H54 (cell line): Measurements from ENCODE around the gene MYO1B.

Source experiments
- DNase-seq: peaks from one replicate; pipeline ENCODE4 v3.0.0; 2011; ENCODE audit warnings: low spot score, mixed read lengths; ENCODE audit not compliant: insufficient read length
- FAIRE-seq: peaks from 3 replicates; lab custom pipeline; 2011; peaks lifted over from hg19 to GRCh38; lab: Jason Lieb, UNC
- POLR2A ChIP-seq: IDR thresholded peaks from 2 replicates; pipeline ENCODE4 v1.6.1; 2011; ENCODE audit warnings: low read depth, mild to moderate bottlenecking, low read length

The MYO1B gene

GRCh38 chr2:191302459-191303139 lies 57.4 kb downstream of the MYO1B start:
- no peak for DNase-seq
- TF ChIP-seq POLR2A: no peak
- no peak for FAIRE-seq

- DNase-seq (no peak), FAIRE-seq (no peak)
- no peak for TF ChIP-seq POLR2A
Observed at GRCh38 chr2:191303140-191304005, 58.2 kb downstream of the MYO1B start.

DNA sequence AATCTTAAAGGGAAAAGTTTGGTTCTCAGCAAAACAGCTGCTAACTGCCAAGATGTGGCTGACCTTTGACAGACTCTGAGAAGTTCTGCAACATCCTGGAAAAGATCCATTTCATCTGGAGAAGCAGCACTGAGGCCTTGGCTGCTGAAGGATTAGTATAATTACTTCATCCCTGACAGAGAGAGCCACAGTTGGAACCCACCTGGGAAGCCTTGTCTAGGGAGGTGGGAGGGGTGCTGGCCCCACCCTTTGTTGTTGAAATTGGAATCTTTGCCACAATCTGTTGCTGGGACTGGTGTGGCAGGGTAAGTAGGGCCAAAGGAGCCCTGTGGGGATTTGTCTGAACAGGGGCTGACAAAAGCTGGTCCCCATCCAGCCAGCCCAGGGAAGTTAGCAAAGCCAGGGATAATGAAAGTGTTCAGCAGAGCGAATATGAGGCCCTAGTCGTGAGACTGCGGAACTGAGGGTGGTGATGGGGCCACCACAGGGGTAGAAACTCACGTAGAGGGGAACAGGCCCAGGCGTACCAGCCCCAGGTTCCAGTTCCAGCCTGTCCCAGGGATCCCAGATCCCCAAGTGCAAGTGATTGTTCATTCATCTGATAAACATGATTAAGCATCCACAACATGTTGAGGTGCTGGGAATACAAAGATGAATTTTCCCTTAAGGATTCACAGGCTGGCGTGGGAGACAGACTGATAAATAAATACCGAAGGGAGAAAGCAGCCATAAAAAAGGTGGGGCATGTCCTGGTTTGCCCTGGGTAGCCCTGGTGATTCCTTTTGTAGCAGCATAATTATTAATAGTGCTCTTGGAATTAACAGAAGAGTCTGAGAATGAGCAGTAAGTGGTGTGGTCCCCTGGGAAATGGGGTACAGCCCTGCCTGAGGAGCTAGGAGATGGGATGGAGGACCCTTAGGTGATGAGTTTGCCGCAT lies 60.0 kb downstream of the MYO1B start:
- FAIRE-seq (no peak), DNase-seq (no peak)
- no peak for TF ChIP-seq POLR2A

DNA sequence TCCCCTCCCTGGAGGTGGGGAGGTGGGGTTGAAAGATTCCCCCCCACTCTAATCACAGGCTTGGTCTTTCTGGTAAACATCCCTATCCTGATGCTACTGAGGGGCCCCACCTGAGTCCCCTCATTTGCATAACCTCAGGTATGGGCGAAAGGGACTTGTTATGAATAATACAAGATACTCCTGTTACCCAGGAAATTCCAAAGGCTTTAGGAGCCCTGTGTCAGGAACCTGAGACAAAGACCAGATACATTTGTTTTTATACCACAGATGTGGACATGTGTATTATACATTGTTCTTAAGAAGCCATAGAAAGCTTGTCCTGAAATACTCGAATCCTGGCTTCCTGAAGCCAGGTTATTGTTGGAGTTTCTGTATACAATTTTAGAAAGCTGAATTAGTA lies 62.8 kb downstream of the MYO1B start:
- no peak for DNase-seq
- TF ChIP-seq POLR2A: no peak
- no peak for FAIRE-seq

- no peak for TF ChIP-seq POLR2A
- no peak for DNase-seq
- no peak for FAIRE-seq
Observed at GRCh38 chr2:191311156-191311555, 66.0 kb downstream of the MYO1B start.

- DNase-seq (no peak), FAIRE-seq (peak; percentile 33)
- no peak for TF ChIP-seq POLR2A
Observed at GRCh38 chr2:191311627-191312026, 66.4 kb downstream of the MYO1B start.

DNA sequence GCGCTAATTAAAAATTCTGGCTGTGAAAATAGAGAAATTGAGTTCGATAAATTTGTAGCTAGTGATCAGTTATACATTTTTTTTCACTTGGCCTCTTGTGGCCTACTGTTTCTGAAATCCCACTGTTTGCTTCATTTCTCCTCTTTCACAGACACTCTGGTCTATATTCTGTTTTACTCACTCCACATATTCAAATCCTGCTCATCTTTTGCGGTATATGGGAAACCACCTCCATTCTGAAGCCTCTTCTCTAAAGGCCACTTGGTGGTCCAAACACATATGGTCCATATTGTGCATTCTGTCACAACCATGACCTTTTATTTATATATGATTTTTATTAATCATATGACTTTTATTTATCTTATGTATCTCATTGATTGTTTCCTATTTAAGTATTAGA lies 67.0 kb downstream of the MYO1B start:
- FAIRE-seq (no peak), DNase-seq (no peak)
- TF ChIP-seq POLR2A: no peak

- no peak for DNase-seq
- no peak for FAIRE-seq
- no peak for TF ChIP-seq POLR2A
Observed at GRCh38 chr2:191312662-191313061, 67.5 kb downstream of the MYO1B start.

- FAIRE-seq: no peak
- no peak for TF ChIP-seq POLR2A
Observed at GRCh38 chr2:191314697-191315364, 69.6 kb downstream of the MYO1B start.

DNA sequence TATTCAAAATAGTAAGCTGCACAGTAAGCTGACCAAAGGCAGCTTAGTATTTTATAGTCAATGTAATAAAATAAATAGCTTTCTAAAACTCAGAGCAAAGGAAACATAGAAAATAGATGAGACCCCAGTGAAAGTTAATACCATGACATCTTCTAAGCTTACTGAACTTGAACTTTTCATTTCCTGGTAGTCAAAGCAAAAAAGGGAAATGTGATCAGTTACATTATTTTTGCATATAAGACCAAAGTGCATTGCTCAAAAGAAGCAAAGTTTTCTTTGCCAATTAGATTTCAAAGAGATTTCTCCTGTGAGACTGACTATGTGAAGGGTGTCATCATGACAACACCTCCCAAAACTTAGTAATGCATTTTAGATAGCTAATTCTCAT lies 70.2 kb downstream of the MYO1B start:
- FAIRE-seq: no peak
- no peak for TF ChIP-seq POLR2A
- no peak for DNase-seq

More at GRCh38 chr2:191314697-191315364, 69.6 kb downstream of the MYO1B start:
- DNase-seq: no peak

DNA sequence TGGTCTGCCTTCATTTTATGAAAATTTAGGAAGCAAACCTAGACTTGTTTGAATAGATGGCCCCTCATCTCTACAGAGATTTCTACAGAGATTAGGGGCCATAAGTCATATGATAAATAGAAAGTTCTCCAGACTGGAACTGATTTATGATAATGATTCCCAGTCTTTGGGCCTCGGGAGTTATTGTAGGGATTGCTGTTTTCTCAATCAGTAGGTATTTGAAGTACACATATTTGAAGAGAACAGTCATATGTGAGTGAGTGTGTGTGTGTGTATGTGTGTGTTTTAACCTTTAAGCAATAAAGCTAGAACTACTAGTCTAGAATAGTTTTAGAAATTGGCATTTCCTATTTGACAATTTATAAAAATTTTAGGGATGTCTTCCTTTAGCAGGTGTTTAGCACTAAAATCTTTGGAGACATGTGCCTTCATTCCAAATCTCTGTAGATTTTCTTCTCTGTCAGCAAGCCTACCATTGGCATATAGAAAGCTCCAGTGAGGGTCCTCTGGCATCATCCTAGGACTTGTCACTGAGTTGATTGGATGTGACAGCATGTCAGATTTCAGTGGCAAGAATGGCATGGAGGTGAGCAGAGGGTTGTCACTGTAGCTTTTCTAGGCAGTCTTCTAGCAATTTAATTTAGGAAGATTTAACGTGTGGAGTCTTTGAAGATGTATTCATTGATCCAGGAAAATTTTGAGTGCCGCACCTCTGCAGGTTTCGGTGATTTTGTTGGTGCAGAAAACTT lies 71.2 kb downstream of the MYO1B start:
- no peak for TF ChIP-seq POLR2A
- no peak for DNase-seq
- FAIRE-seq: no peak

GRCh38 chr2:191318037-191318728 lies 73.0 kb downstream of the MYO1B start:
- no peak for TF ChIP-seq POLR2A
- FAIRE-seq: peak; percentile 48
- no peak for DNase-seq
